ENCODE data around the gene ESYT3.

DNA sequence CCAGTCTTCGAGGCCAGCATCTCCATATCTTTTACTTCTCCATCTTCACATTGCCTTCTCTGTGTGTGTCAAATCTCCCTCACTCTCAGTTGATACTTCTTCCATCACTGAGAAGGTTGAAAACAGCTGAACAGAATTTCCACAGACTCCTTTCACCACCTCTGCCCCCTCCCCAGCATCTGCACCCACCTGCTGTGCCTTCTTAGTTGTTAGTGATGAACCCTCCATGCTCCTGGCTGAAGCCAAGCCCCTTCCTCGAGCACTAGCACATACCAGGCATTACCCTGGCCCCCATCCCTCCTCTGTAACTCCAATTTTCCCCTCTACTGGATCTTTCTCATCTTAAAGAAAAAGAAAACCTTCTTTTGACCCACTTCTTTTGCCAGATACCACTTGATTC is 27.8 kb upstream of the ESYT3 start:
- TF ChIP-seq, protein P1, sequence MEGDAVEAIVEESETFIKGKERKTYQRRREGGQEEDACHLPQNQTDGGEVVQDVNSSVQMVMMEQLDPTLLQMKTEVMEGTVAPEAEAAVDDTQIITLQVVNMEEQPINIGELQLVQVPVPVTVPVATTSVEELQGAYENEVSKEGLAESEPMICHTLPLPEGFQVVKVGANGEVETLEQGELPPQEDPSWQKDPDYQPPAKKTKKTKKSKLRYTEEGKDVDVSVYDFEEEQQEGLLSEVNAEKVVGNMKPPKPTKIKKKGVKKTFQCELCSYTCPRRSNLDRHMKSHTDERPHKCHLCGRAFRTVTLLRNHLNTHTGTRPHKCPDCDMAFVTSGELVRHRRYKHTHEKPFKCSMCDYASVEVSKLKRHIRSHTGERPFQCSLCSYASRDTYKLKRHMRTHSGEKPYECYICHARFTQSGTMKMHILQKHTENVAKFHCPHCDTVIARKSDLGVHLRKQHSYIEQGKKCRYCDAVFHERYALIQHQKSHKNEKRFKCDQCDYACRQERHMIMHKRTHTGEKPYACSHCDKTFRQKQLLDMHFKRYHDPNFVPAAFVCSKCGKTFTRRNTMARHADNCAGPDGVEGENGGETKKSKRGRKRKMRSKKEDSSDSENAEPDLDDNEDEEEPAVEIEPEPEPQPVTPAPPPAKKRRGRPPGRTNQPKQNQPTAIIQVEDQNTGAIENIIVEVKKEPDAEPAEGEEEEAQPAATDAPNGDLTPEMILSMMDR (IDR thresholded peaks at IDR 0.05), result no peak
- no peak for TF ChIP-seq POLR2A (IDR thresholded peaks at IDR 0.05)
